Measurements from ENCODE around the gene IQGAP1.
"Not testable (repeated sequence)": the region's sequence is repeated elsewhere in the genome, so short reads cannot be mapped to it uniquely, and the experiment has no call there.

Gene IQGAP1

DNA sequence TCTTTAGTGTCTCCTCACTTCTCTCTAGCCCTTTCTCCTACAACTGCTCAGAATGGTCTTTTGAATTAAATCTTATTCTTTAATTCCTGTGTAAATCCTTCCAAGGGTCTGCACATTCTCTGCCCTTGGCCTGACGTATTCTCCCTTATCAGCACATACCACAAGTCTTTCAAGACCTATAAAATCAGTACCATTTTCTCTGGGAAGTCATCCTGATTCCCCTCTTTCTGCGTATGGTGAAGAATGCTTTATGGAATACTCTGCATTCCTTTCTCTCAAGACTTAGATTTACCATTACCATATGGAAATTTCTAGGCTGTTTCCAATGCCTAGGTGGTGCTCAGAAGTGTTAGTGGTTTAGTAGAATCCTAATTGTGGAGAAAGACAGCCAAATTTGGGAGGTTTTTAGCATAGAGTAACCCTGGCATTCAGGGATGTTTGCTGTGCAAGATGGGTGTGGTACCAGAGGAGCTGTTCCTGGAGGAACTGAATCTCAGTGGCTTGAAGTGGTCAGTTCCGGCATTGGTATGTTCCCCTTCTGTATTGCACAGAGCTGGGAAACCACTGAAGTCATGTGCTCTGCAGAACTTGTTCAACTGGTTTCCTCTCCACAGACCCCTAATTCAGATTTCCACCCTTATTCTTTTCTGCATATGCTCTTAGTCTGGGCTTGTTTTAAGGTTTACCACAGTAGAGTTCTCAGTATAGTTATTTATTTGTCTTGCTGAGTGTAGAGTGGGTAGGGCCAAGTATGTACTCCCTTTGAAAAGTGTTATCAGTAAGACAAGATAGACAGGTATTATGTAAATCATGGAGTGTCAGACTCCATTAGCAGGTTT is 24.5 kb downstream of the IQGAP1 start:
- ATAC-seq: peak; percentile 92
- Mint-ChIP-seq H3K27me3 (no peaks in the 10 kb centered on the region), H3K9me3 (peaks cover 6% of the 10 kb centered on the region), H3K36me3 (peaks cover 64% of the 10 kb centered on the region), H3K4me3 (no peak overlapping the region), H3K27ac (peak overlapping the region; percentile 74), H3K4me1 (peaks cover 80% of the 10 kb centered on the region)

DNA sequence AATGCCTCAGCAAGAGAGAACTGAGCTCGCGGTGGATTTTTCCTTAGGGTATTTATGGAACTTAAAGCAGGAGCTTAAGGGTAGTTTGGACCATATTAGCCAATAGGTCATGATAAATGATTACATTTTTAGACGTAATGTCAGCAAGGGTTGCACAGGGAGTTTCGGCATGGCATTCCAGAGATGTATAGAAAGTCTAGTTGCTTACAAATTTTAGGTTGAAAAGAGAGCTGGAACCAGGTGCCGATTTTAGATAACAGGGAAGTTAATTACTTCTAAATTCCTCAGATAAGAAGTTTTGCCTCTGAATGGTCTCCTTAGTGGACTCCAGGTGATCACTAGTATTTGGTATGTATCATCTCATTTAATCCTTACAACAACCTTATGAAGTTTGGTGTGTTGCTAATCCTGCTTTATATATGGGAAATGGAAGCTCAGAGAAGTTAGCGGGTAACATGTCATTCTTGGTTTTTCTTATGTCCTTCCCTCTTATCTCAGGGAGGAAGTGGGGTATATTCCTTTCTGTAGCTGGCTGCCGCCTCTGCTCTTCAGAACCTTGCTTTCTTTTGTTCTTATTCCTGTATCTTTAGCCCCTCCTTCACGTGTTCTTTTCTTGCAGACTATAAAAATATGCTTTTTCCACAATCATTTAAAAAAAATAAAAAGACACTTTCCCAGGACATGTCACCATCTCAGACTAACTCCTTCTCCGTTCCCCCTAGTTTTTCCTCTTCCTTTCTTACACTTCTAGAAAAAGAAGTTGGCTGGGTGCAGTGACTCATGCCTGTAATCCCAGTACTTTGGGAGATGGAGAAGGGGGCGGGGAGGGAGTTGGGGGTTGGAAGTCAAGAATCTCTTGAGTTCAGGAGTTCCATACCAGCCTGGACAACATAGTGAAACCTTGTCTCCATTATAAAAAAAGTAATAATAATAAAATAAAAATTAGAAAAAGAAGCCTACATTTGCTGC is 25.7 kb downstream of the IQGAP1 start:
- Mint-ChIP-seq H3K27ac (no peak overlapping the region), H3K4me3 (no peak overlapping the region), H3K27me3 (no peaks in the 10 kb centered on the region), H3K4me1 (peaks cover 80% of the 10 kb centered on the region), H3K9me3 (peaks cover 6% of the 10 kb centered on the region), H3K36me3 (peaks cover 59% of the 10 kb centered on the region)
- no peak for ATAC-seq

DNA sequence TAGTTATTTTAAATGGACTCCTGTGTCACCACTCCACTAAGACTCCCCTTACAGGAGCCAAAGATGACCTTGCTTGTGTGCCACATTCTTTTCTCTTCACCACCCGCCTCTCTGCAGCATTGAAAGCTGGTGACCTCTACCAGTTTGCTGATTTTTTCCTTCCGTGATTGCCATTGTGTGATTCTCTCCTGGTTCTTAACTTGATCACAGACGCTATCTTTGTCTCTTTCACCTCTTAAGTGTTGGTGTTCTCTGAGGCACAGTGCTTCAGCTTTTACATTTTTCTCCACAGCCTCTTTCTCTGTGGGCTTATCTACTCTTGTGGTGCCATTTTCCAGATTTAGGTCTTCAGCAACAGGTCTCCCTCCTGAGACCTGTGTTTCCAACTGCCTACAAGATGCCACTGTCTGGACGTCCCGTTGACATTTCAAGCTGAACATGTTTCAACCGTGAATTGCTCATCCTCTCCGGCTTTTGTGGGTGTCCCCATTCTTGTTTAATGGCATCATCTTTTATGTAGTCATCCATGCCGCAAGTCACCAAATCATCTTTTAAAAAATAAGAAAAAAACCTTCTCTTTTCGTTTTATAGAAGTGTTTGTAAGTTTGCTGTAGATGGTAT is 26.5 kb downstream of the IQGAP1 start:
- Mint-ChIP-seq H3K4me3 (no peak overlapping the region), H3K4me1 (peaks cover 82% of the 10 kb centered on the region), H3K27ac (peak overlapping the region; percentile 29), H3K9me3 (peaks cover 5% of the 10 kb centered on the region), H3K27me3 (no peaks in the 10 kb centered on the region), H3K36me3 (peaks cover 51% of the 10 kb centered on the region)
- no peak for ATAC-seq

DNA sequence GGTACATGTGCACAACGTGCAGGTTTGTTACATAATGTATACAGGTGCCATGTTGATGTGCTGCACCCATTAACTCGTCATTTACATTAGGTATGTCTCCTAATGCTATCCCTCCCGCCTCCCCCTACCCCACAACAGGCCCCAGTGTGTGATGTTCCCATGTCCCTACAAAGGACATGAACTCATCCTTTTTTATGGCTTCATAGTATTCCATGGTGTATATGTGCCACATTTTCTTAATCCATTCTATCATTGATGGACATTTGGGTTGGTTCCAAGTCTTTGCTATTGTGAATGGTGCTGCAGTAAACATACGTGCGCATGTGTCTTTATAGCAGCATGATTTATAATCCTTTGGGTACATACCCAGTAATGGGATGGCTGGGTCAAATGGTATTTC is 28.0 kb downstream of the IQGAP1 start:
- not testable (repeated sequence) for H3K27ac Mint-ChIP-seq

DNA sequence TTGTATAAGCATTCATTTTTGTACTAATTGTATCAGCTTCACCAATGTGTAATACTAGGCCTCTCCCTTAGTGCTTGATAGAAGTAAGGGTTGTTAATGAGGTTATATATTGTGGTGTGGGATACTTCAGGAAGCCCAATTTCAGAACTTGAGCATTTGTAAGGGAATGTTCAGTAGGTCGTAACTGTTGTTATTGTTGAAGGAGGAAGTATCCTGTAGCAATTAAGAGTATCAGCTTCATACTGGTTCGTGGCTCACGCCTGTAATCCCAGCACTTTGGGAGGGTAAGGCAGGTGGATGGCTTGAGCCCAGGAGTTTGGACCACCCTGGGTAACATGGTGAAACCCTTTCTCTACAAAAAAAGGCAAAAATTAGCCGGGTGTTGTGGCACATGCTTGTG is 30.6 kb downstream of the IQGAP1 start:
- Mint-ChIP-seq H3K27me3 (no peaks in the 10 kb centered on the region), H3K4me3 (no peak overlapping the region), H3K27ac (no peak overlapping the region), H3K4me1 (peaks cover 70% of the 10 kb centered on the region), H3K9me3 (peaks cover 3% of the 10 kb centered on the region), H3K36me3 (peaks cover 27% of the 10 kb centered on the region)
- no peak for ATAC-seq

More for the DNA sequence above, 28.0 kb downstream of the IQGAP1 start:
- Mint-ChIP-seq H3K36me3 (peaks cover 39% of the 10 kb centered on the region), H3K4me1 (peaks cover 87% of the 10 kb centered on the region)
- not testable (repeated sequence) for H3K9me3 Mint-ChIP-seq, H3K27me3 Mint-ChIP-seq, H3K4me3 Mint-ChIP-seq, ATAC-seq

DNA sequence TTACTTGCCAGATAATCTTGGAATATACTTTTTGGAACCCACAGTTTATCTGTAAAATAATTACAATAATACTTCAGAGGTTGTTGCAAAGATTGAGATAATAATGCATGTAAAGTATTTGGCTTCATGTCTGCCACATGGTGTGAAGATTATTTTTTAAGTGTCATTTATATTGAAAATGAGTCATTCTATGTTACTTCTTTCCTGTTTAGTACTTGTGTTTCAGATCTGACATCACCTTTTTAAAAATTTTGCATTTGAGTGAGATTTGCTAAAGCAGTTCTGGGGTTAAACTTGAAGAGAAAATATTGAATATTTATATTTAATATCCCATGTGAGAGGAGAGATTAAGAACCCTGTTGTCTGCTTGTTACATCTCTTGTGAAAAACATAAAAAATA is 31.2 kb downstream of the IQGAP1 start:
- no peaks in the 10 kb centered on the region for H3K27me3 Mint-ChIP-seq
- no peak for ATAC-seq
- H3K27ac Mint-ChIP-seq: peak overlapping the region; percentile 84
- H3K4me3 Mint-ChIP-seq: no peak overlapping the region
- peaks cover 27% of the 10 kb centered on the region for H3K36me3 Mint-ChIP-seq
- peaks cover 3% of the 10 kb centered on the region for H3K9me3 Mint-ChIP-seq
- H3K4me1 Mint-ChIP-seq: peaks cover 66% of the 10 kb centered on the region

DNA sequence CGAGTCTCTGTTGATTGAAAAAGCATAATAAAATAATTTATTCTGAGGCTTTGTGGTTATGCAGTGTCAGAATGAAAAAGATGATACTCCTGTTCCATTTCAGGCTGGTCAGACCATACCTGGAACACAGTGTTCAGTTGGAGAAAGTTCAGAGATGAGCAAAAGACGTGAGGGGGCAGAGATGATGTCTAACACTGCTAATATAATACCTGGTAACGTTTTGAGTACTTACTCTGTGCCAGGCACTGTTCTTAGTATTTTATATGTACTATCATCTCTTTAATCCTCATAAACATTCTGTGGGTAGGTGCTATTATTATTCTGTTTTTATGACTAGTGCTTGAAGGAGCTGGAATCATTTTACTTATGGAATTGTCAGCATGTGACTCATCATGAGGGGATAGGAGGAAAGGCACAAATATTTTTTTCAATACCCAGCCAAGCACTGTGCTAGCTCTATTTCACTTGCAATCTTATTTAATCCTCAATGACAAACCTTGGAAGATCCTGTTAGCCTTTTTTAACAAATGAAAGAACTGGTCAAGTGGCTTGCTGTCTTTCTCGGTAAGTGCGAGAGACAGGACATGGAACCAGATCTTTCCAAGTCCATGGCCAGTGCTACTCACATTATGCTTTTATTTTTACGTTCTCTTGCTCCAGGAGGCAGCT is 31.8 kb downstream of the IQGAP1 start:
- no peak overlapping the region for H3K4me3 Mint-ChIP-seq
- peak; percentile 67 for ATAC-seq
- H3K27ac Mint-ChIP-seq: peak overlapping the region; percentile 84
- no peaks in the 10 kb centered on the region for H3K27me3 Mint-ChIP-seq
- H3K4me1 Mint-ChIP-seq: peaks cover 65% of the 10 kb centered on the region
- H3K9me3 Mint-ChIP-seq: peaks cover 3% of the 10 kb centered on the region
- H3K36me3 Mint-ChIP-seq: peaks cover 22% of the 10 kb centered on the region

DNA sequence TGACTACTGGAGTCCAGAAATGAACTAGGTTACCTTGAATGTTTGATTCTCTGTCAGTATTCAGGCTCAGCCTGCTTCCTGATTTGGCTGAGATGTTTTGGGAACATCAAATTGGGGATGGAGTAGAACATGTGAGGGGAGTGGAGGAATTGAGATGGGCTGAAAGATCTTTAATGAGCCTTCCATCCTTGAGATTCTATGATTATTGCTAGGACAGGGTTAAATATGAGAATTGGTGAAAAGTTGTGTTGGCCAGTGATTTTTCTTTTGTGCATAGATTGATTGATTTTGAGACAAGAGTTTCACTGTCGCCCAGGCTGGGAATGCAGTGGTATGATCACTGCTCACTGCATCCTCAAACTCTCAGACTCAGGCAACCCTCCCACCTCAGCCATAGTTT is 32.4 kb downstream of the IQGAP1 start:
- ATAC-seq: no peak
- no peak overlapping the region for H3K4me3 Mint-ChIP-seq
- H3K36me3 Mint-ChIP-seq: peaks cover 21% of the 10 kb centered on the region
- peaks cover 3% of the 10 kb centered on the region for H3K9me3 Mint-ChIP-seq
- peaks cover 66% of the 10 kb centered on the region for H3K4me1 Mint-ChIP-seq
- no peaks in the 10 kb centered on the region for H3K27me3 Mint-ChIP-seq
- H3K27ac Mint-ChIP-seq: no peak overlapping the region

DNA sequence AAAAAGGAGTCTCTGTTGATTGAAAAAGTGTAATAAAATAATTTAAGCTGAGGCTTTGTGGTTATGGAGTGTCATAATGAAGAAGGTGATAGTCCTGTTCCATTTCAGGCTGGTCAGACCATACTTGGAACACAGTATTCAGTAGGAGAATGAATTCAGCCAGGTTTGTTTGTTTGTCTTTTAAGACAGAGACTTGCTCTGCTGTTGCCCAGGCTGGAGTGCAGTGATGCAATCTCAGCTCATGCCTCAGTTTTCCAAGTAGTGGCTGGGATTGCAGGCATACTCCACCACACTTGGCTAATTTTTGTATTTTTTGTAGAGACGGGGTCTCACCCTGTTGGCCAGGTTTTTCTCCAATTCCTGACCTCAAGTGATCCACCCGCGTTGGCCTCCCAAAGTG is 33.5 kb downstream of the IQGAP1 start:
- Mint-ChIP-seq H3K36me3 (peaks cover 23% of the 10 kb centered on the region), H3K9me3 (no peaks in the 10 kb centered on the region), H3K27me3 (no peaks in the 10 kb centered on the region), H3K4me1 (peaks cover 60% of the 10 kb centered on the region), H3K27ac (no peak overlapping the region), H3K4me3 (no peak overlapping the region)
- ATAC-seq: no peak

DNA sequence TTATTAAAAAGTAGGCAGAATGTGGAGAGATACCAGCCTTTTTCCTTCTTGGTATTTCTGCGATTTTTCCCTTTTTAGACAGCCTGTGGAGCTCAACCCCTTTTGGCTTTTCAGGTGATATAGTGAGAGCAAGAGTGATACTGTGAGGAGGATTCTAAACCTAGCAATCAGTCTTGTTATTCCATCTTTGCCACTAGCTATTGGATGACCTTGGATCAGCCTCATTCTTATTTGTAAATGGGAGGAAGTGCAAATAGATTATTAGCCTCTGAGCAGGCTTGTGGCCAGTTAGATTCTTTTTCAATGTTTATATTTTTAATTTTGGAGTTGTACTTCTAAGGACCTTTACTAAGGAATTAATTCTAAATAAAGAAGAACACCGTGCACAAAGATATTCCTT is 34.0 kb downstream of the IQGAP1 start:
- Mint-ChIP-seq H3K27me3 (no peaks in the 10 kb centered on the region), H3K4me3 (no peak overlapping the region), H3K36me3 (peaks cover 20% of the 10 kb centered on the region), H3K27ac (no peak overlapping the region), H3K4me1 (peaks cover 55% of the 10 kb centered on the region), H3K9me3 (no peaks in the 10 kb centered on the region)
- ATAC-seq: no peak

DNA sequence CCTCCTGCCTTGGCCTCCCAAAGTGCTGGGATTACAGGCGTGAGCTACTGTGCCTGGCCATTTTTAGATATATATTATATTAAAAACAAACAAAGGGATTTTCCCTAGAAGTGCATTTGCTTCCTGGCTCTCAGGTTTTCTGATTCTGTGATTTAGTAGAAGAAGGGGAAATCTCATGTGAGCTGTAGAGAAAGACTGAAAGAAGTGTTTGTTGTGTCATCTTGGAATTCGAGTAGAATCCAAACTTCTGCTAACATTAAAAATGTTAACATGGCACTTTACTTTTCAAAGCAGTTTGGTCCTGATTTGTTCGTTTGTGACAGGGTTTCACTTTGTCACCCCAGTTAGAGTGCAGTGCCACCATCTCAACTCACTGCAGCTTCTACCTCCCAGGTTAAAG is 34.9 kb downstream of the IQGAP1 start:
- no peak for ATAC-seq
- Mint-ChIP-seq H3K36me3 (peaks cover 20% of the 10 kb centered on the region), H3K9me3 (no peaks in the 10 kb centered on the region), H3K27ac (no peak overlapping the region), H3K4me3 (no peak overlapping the region), H3K27me3 (no peaks in the 10 kb centered on the region), H3K4me1 (peaks cover 46% of the 10 kb centered on the region)

DNA sequence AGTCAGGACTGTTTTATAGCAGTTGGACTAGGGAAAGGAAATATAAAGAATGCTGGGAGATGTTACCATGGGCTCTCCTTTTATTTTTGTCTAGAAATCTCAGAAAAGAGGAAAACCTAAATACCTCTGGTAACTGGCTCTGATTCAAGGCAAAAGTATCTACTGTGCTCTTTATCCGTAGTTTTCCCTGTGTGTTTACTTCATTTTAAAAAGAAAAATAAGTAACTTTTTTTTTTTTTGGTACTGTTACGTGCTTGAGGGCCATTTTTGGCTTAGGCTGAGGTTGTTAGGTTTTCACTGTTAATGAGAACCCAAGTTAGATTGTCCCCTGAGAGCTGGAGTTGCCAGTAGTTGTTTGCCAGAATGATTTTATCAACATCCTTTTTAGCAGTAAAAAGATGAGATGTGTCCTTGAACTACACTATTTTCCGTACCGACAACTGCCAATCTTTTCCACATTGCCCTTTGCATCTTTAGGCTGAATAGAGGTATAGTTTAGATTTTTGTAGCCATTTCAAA is 35.8 kb downstream of the IQGAP1 start:
- Mint-ChIP-seq H3K36me3 (peaks cover 28% of the 10 kb centered on the region), H3K4me3 (no peak overlapping the region), H3K27me3 (no peaks in the 10 kb centered on the region), H3K9me3 (no peaks in the 10 kb centered on the region), H3K27ac (no peak overlapping the region), H3K4me1 (peaks cover 36% of the 10 kb centered on the region)
- ATAC-seq: no peak

DNA sequence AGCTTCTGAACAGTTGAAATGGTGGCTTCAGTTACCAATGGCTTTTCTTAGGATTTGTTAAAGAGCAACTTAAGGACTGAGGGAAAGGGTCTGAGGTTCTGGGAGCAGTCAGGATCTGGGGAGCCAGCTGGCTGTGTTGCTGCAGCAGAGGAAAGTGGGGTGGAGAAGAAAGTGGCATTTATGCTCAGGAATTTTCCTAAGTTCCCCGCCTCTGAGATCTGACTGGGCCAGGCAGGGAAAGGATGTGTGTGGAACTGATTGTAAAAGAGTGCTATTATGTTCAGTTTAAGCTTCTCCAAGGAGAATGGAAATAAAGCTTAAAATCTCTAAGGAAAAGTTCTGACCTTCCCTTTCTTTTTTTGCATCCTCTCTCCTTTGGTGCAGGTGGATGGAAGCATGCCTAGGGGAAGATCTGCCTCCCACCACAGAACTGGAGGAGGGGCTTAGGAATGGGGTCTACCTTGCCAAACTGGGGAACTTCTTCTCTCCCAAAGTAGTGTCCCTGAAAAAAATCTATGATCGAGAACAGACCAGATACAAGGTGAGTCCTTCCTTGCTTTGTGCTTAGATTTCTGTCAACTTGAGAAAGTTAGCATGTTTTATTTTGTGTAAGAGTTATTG is 37.8 kb downstream of the IQGAP1 start:
- Mint-ChIP-seq H3K4me1 (peaks cover 28% of the 10 kb centered on the region), H3K27me3 (no peaks in the 10 kb centered on the region), H3K36me3 (peaks cover 47% of the 10 kb centered on the region), H3K4me3 (no peak overlapping the region), H3K9me3 (no peaks in the 10 kb centered on the region), H3K27ac (no peak overlapping the region)
- no peak for ATAC-seq

DNA sequence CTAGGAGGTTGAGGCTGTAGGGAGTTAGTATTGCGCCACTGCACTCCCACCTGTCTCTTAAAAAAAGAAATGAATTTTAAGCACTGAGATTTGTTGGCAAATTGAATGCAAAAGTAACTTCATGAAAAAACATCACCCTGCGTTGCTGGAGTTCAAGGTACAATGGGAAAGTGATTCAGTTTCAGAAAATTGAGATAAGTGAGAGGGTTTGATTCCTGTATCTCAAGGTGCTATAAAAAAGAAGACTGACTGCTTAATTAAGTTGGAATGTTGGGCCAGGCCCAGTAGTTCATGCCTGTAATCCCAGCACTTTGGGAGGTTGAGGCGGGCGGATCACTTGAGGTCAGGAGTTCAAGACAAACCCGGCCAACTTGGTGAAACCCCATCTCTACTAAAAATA is 39.1 kb downstream of the IQGAP1 start:
- H3K4me3 Mint-ChIP-seq: no peak overlapping the region
- H3K27ac Mint-ChIP-seq: no peak overlapping the region
- H3K27me3 Mint-ChIP-seq: no peaks in the 10 kb centered on the region
- H3K4me1 Mint-ChIP-seq: peaks cover 32% of the 10 kb centered on the region
- no peaks in the 10 kb centered on the region for H3K9me3 Mint-ChIP-seq
- H3K36me3 Mint-ChIP-seq: peaks cover 51% of the 10 kb centered on the region
- ATAC-seq: no peak

Measured in stimulated activated memory B cell treated with anti-CD40 and anti-IgM and Interleukin-4, amounts not matched to agents 10 μg/mL and 1 μg/mL and 100 μg/mL, for 72 hours (primary cell).